K562 (cell line): ENCODE measurements around the gene C16orf90. TPM values are rescaled to one million over a fixed set of nuclear protein-coding genes. Genes with fewer than 3 reads are reported as not detected.
A peak's percentile ranks its signal among the peaks of the same experiment; 100 is the strongest.

Source experiments
- ATAC-seq: fragments of 200-7000 bp; cut with Tn5 transposase; 3 replicates; pipeline ENCODE4 v1.9.1; 2020; ENCODE audit warnings: moderate library complexity
- BruUV-seq: library from RNA; stranded (reverse); fragments of 400-500 nt; replicated peaks from 2 replicates; lab custom pipeline; 2021; lab: Mats Ljungman, UMichigan
- CTCF ChIA-PET: fragments of 300-600 bp; formaldehyde crosslinking; extraction: SDS; loops from one replicate; lab custom pipeline; 2021; ENCODE audit warnings: low intra/inter-chr PET ratio; lab: Yijun Ruan, JAX
- POLR2A ChIA-PET: fragments of 300-600, 350-650 bp; sonication (Branson Sonifier 250); formaldehyde crosslinking; extraction: SDS; loops from one replicate; lab custom pipeline; 2021; ENCODE audit warnings: antibody characterized with exemption, inconsistent platforms; lab: Yijun Ruan, JAX
- DNase-seq, 4 experiments: peaks; one replicate each; pipeline versions ENCODE4 v3.0.0 to v3.0.0-alpha.2; 2011 to 2018; ENCODE audit warnings: low spot score in 3 of 4, mixed read lengths in 3 of 4; ENCODE audit errors: extremely low read depth in 1 of 4
- FAIRE-seq: peaks from 2 replicates; lab custom pipeline; 2011; peaks lifted over from hg19 to GRCh38; lab: Jason Lieb, UNC
- H2AFZ ChIP-seq: 2 replicates; pipeline ENCODE4 v1.6.0; 2011; ENCODE audit warnings: low read depth, low read length, control low read depth, inconsistent platforms
- H3K27ac ChIP-seq: fragments of 200-600 bp; 3 replicates; pipeline ENCODE4 v1.8.0; 2011; ENCODE audit warnings: low read depth, mild to moderate bottlenecking, control low read depth, inconsistent platforms, low read length, moderate library complexity, mixed read lengths; ENCODE audit errors: extremely low read depth
- H3K27me3 ChIP-seq, 2 experiments: fragments of 300-600 bp in 1 of 2; 2 replicates in 1 of 2; 3 replicates in 1 of 2; pipeline versions ENCODE4 v1.6.0 to v1.8.0; 2011; ENCODE audit warnings: inconsistent platforms in 2 of 2, low read length in 2 of 2, mild to moderate bottlenecking in 1 of 2, mixed read lengths in 1 of 2, moderate library complexity in 1 of 2; ENCODE audit not compliant: control insufficient read depth in 2 of 2, insufficient read depth in 2 of 2
- H3K36me3 ChIP-seq: fragments of 300-600 bp; 3 replicates; pipeline ENCODE4 v1.8.0; 2011; ENCODE audit warnings: mild to moderate bottlenecking, low read length, inconsistent platforms; ENCODE audit not compliant: control insufficient read depth, insufficient read depth
- H3K4me1 ChIP-seq, 2 experiments: fragments of 200-600 bp in 1 of 2; replicated peaks in 1 of 2; 2 replicates in 1 of 2; 3 replicates in 1 of 2; pipeline versions ENCODE4 v1.5.1 to v1.8.0; 2011; ENCODE audit warnings: inconsistent platforms in 2 of 2, low read length in 2 of 2, mild to moderate bottlenecking in 1 of 2, mixed read lengths in 1 of 2, moderate library complexity in 1 of 2; ENCODE audit not compliant: control insufficient read depth in 2 of 2, insufficient read depth in 2 of 2
- H3K4me2 ChIP-seq: 2 replicates; pipeline ENCODE4 v1.6.1; 2011; ENCODE audit warnings: low read length, control low read depth, inconsistent platforms, mixed read lengths; ENCODE audit not compliant: insufficient read depth
- H3K4me3 ChIP-seq: fragments of 200-600 bp; sonication (generic), shearing (Covaris generic); 2 replicates; pipeline ENCODE4 v1.5.1; 2016; ENCODE audit warnings: control low read depth, inconsistent platforms
- H3K79me2 ChIP-seq: fragments of 200-600 bp; 3 replicates; pipeline ENCODE4 v1.8.0; 2011; ENCODE audit warnings: low read length, inconsistent platforms; ENCODE audit not compliant: control insufficient read depth, insufficient read depth
- H3K9ac ChIP-seq, 2 experiments: 2 replicates each; pipeline versions ENCODE4 v1.6.0 to v1.6.1; 2011; ENCODE audit warnings: low read depth in 2 of 2, low read length in 2 of 2, control low read depth in 1 of 2, inconsistent platforms in 1 of 2, mild to moderate bottlenecking in 1 of 2, mixed read lengths in 1 of 2; ENCODE audit not compliant: insufficient read depth in 1 of 2
- H3K9me1 ChIP-seq: one replicate; pipeline ENCODE4 v1.6.0; 2011; ENCODE audit warnings: inconsistent platforms, mild to moderate bottlenecking, low read length, moderate library complexity; ENCODE audit not compliant: control insufficient read depth, insufficient read depth
- H3K9me3 ChIP-seq: replicated peaks from 2 replicates; pipeline ENCODE4 v1.5.1; 2011; ENCODE audit warnings: low read depth, low read length, inconsistent platforms; ENCODE audit not compliant: control insufficient read depth, insufficient read depth
- H4K20me1 ChIP-seq: replicated peaks from 2 replicates; pipeline ENCODE4 v1.6.1; 2011; ENCODE audit warnings: low read length, inconsistent platforms, mixed read lengths; ENCODE audit not compliant: control insufficient read depth, insufficient read depth
- BCOR ChIP-seq: fragments of 450-650 bp; IDR thresholded peaks from 2 replicates; pipeline ENCODE4 v1.6.1; 2016
- CCNT2 ChIP-seq: IDR thresholded peaks from 2 replicates; pipeline ENCODE4 v1.6.1; 2011; ENCODE audit warnings: borderline replicate concordance, low read depth, mild to moderate bottlenecking, moderate library complexity, mixed read lengths, low read length; ENCODE audit not compliant: insufficient read length; ENCODE audit errors: extremely low read depth
- CEBPG ChIP-seq, 3 experiments: fragments of 200-800 bp in 1 of 3; sonication (Bioruptor generic) in 1 of 3; sonication (generic) in 1 of 3; formaldehyde crosslinking in 1 of 3; IDR thresholded peaks in 2 of 3; conservative IDR thresholded peaks in 1 of 3; 2 replicates each; pipeline versions ENCODE4 v1.6.1 to v1.8.0; 2016 to 2022; ENCODE audit warnings: missing compliant biosample characterization in 2 of 3, missing genetic modification characterization in 2 of 3, mild to moderate bottlenecking in 1 of 3, missing genetic modification reagents in 1 of 3
- DIDO1 ChIP-seq: fragments of 450-650 bp; IDR thresholded peaks from 2 replicates; pipeline ENCODE4 v1.6.1; 2016; ENCODE audit warnings: low read depth, missing biosample characterization, missing genetic modification characterization
- MCM7 ChIP-seq, 2 experiments: fragments of 450-650 bp; IDR thresholded peaks; 2 replicates each; pipeline ENCODE4 v1.6.1; 2016 to 2018
- NFIC ChIP-seq: fragments of 450-650 bp; IDR thresholded peaks from 2 replicates; pipeline ENCODE4 v1.6.1; 2017; ENCODE audit warnings: mild to moderate bottlenecking, inconsistent platforms
- SMC3 ChIP-seq: conservative IDR thresholded peaks from 2 replicates; pipeline ENCODE4 v1.6.1; 2011; ENCODE audit warnings: low read depth, low read length, improper control_type of control experiment; ENCODE audit not compliant: insufficient read depth
- TRIM24 ChIP-seq, 2 experiments: fragments of 450-650 bp; IDR thresholded peaks; 2 replicates each; pipeline ENCODE4 v1.6.1; 2016
- WGBS: fragments of 100-300 bp; shearing (Covaris generic); methylation state at CpG from one replicate; pipeline ENCODE4 v1.1.6; 2016; ENCODE audit warnings: low coverage, mixed read lengths; ENCODE audit not compliant: insufficient coverage; ENCODE audit errors: missing lambda C conversion rate; 5-methylcytosine and 5-hydroxymethylcytosine counted together
- in situ Hi-C: fragments of 300-500 bp; cut with MboI; formaldehyde crosslinking; loops from 4 replicates; pipeline ENCODE4 v1.15.0; 2018; ENCODE audit warnings: inconsistent platforms, mixed read lengths
- intact Hi-C: fragments of 100-400 bp; cut with micrococcal nuclease; formaldehyde crosslinking; loops from 2 replicates; pipeline ENCODE4 v1.14.2; 2022
- polyA plus RNA-seq, 8 experiments: library from polyadenylated mRNA; depleted of rRNA in 4 of 8; stranded (reverse) in 5 of 8; unstranded in 3 of 8; fragments of >200 nt; fragmentation: Nextera tagmentation in 2 of 8; fragmentation: Illumina TruSeq in 1 of 8; extraction: Ambion mirVana in 2 of 8; extraction: Trizol in 1 of 8; gene quantifications; 2 replicates each; pipeline versions ENCODE4 v1.2.1 to v1.2.3, GENCODE V29; 2011 to 2014; ENCODE audit warnings: inconsistent platforms in 1 of 8, missing spikeins in 1 of 8
- total RNA-seq, 7 experiments: library from RNA; depleted of rRNA in 6 of 7; stranded (reverse); fragments of >200 nt in 6 of 7; fragmentation: Illumina TruSeq in 2 of 7; extraction: Trizol in 2 of 7; gene quantifications; 2 replicates each; pipeline versions ENCODE4 v1.2.1 to v1.2.3, GENCODE V29; 2011 to 2021; ENCODE audit warnings: low replicate concordance in 1 of 7

The C16orf90 gene
- total and polyA plus RNA-seq, 9 of the 15 experiments (the other 6 are each of a cell fraction or from before 2014, with no cell fraction given), result not detected

GRCh38 chr16:3488801-3489200, 6.5 kb downstream of the C16orf90 start:
- H3K79me2 ChIP-seq, result no peaks in the 10 kb centered on the region
- H3K9ac ChIP-seq, result no peak overlapping the region
- no peak for FAIRE-seq
- intact Hi-C loops (no loop called here), in situ Hi-C loops (no loop called here)
- H3K4me3 ChIP-seq, result no peak overlapping the region
- H3K4me1 ChIP-seq, result peaks cover 0 to 48% of the 10 kb centered on the region in 2 experiments; a peak in 2 of 5 replicates
- no peak for DNase-seq
- TF ChIP-seq NFIC (peak; percentile 22), CCNT2 (no peak), DIDO1 (tag) (no peak), CEBPG (CRISPR knock-in tag; IDR thresholded peaks at IDR 0.05) (no peak), CEBPG (tag; conservative IDR thresholded peaks at IDR 0.05 in 1 of 2, IDR thresholded peaks at IDR 0.05 in 1 of 2) (no peak), SMC3 (no peak), TRIM24 (IDR thresholded peaks at IDR 0.05) (no peak), BCOR (no peak), MCM7 (IDR thresholded peaks at IDR 0.05) (no peak)
- peaks cover 29% of the 10 kb centered on the region; the same call in 1 of the 3 replicates for H3K36me3 ChIP-seq
- ChIA-PET POLR2A (no interaction called here), CTCF (no interaction called here)
- H3K4me2 ChIP-seq, result no peak overlapping the region
- no peak for ATAC-seq
- H2AFZ ChIP-seq, result no peak overlapping the region
- H3K9me3 ChIP-seq, result no peaks in the 10 kb centered on the region
- H4K20me1 ChIP-seq, result no peaks in the 10 kb centered on the region; the same call in 1 of the 2 replicates
- no peaks in the 10 kb centered on the region for H3K9me1 ChIP-seq
- no peak overlapping the region for H3K27ac ChIP-seq
- WGBS, result 62% methylated on average over 9 of the region's 13 CpGs
- no TSS peak for BruUV-seq
- H3K27me3 ChIP-seq, result no peaks in the 10 kb centered on the region
